Measurements from ENCODE around the gene IFIH1. TPM values are rescaled to one million over a fixed set of nuclear protein-coding genes. Genes with fewer than 3 reads are reported as not detected.

The IFIH1 gene
- total and polyA plus RNA-seq, 2 donors (not counting 3 experiments of a cell fraction or from before 2014, with no cell fraction given) = 1.3 to 6.9 TPM

DNA sequence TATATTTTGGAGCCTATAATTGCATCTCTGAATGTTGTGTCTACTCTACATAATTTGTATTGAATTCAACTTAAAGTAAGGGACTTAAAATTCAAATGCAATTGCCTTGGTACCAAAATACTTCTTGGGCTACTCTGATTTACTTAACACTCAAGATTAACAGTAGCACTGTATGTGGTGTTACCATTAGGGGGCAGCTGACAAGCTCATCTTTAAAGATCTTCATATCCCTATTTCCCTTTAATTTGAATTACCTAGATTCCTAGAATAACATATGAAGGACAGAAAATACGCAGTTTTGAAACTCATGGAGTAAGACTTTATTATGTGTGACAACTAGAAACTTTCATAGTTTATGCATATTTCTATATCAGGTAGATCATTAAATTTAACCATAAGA is 37.8 kb downstream of the IFIH1 start:
- no peaks in the 10 kb centered on the region for H3K9me1 ChIP-seq (replicated peaks; ENCODE audit: control insufficient read depth, extremely low read depth, insufficient read depth, low read length)
- dilution Hi-C loops (cut with MboI; ENCODE audit: extremely low pct_ligation_motif_present, low sequenced_read_pairs) (no loop called here), intact Hi-C loops (cut with micrococcal nuclease) (no loop called here)
- TF ChIP-seq GATA2 (IDR thresholded peaks at IDR 0.05; ENCODE audit: insufficient read depth, insufficient read length, low read depth, low read length) (no peak), POLR2AphosphoS5 (IDR thresholded peaks at IDR 0.05; ENCODE audit: insufficient read depth, low read depth, low read length) (no peak), MYC (IDR thresholded peaks at IDR 0.05; ENCODE audit: low read depth, low read length) (no peak), EZH2 (IDR thresholded peaks at IDR 0.05; ENCODE audit: borderline replicate concordance, low read depth, low read length, severe bottlenecking) (no peak), POLR2A (IDR thresholded peaks at IDR 0.05; ENCODE audit: low read depth, low read length) (no peak), FOS (IDR thresholded peaks at IDR 0.05; ENCODE audit: borderline replicate concordance, insufficient read depth, low read length) (no peak), JUN (IDR thresholded peaks at IDR 0.05; ENCODE audit: borderline replicate concordance, insufficient read depth, insufficient read length, low read depth) (no peak)
- TF ChIP-seq, protein P1, sequence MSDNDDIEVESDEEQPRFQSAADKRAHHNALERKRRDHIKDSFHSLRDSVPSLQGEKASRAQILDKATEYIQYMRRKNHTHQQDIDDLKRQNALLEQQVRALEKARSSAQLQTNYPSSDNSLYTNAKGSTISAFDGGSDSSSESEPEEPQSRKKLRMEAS (IDR thresholded peaks at IDR 0.05; ENCODE audit: insufficient read depth, insufficient read length) = no peak
- TF ChIP-seq, protein P2, sequence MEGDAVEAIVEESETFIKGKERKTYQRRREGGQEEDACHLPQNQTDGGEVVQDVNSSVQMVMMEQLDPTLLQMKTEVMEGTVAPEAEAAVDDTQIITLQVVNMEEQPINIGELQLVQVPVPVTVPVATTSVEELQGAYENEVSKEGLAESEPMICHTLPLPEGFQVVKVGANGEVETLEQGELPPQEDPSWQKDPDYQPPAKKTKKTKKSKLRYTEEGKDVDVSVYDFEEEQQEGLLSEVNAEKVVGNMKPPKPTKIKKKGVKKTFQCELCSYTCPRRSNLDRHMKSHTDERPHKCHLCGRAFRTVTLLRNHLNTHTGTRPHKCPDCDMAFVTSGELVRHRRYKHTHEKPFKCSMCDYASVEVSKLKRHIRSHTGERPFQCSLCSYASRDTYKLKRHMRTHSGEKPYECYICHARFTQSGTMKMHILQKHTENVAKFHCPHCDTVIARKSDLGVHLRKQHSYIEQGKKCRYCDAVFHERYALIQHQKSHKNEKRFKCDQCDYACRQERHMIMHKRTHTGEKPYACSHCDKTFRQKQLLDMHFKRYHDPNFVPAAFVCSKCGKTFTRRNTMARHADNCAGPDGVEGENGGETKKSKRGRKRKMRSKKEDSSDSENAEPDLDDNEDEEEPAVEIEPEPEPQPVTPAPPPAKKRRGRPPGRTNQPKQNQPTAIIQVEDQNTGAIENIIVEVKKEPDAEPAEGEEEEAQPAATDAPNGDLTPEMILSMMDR (IDR thresholded peaks at IDR 0.05; ENCODE audit: extremely low read depth in 1 of 2, insufficient read depth in 1 of 2, low read depth in 1 of 2, low read length in 2 of 2) = no peak
- H3K9me3 ChIP-seq (replicated peaks; ENCODE audit: control insufficient read depth, insufficient read depth, low read length) = no peaks in the 10 kb centered on the region
- FAIRE-seq (no peak), DNase-seq (ENCODE audit: low read depth, low spot score) (no peak)
- POLR2A ChIA-PET = no interaction called here
- H3K79me2 ChIP-seq (ENCODE audit: control insufficient read depth, insufficient read depth, low read length) = no peaks in the 10 kb centered on the region
- H3K4me2 ChIP-seq (ENCODE audit: insufficient read depth, low read length) = no peak overlapping the region
- BruUV-seq (replicated peaks) = no TSS peak
- H3K36me3 ChIP-seq (ENCODE audit: control insufficient read depth in 2 of 2, extremely low read depth in 1 of 2, insufficient read depth in 2 of 2, low read length in 2 of 2) = no peaks in the 10 kb centered on the region
- CTCF ChIA-PET = interaction anchor here (0.8 to 2.3 kb wide), 3 partner anchors 17 to 60 kb away, joined by 3 to 15 read pairs (median 10); no protein-coding TSS in a partner anchor
- no peak overlapping the region for H3K4me3 ChIP-seq (replicated peaks in 1 of 3; ENCODE audit: insufficient read depth in 1 of 3, low read depth in 1 of 3, low read length in 3 of 3)
- H4K20me1 ChIP-seq (replicated peaks; ENCODE audit: control insufficient read depth, extremely low read depth, insufficient read depth, low read length) = no peaks in the 10 kb centered on the region
- no peaks in the 10 kb centered on the region for H3K4me1 ChIP-seq (ENCODE audit: control insufficient read depth, extremely low read depth, insufficient read depth, low read length)
- H2AFZ ChIP-seq (ENCODE audit: low read depth, low read length) = no peak overlapping the region
- no peak overlapping the region for H3K27ac ChIP-seq (ENCODE audit: insufficient read depth, low read depth, low read length)
- no peaks in the 10 kb centered on the region for H3K27me3 ChIP-seq (ENCODE audit: control insufficient read depth in 2 of 2, insufficient read depth in 2 of 2, low read length in 2 of 2)
- H3K9ac ChIP-seq (replicated peaks; ENCODE audit: extremely low read depth, insufficient read depth, low read length) = no peak overlapping the region

Data from endothelial cell of umbilical vein (primary cell).